Body of pancreas (tissue), 4 donors: ENCODE measurements around the gene SLC5A10.

Experiments
- CTCF ChIP-seq, 7 experiments: fragments of 450-650 bp in 4 of 7; fragments of 200-600 bp in 3 of 7; sonication (generic) in 3 of 7; IDR thresholded peaks; one replicate each; pipeline ENCODE4 v1.5.1; 2016 to 2019; ENCODE audit warnings: antibody characterized with exemption in 7 of 7
- POLR2A ChIP-seq, 3 donors: fragments of 450-650 bp; IDR thresholded peaks; one replicate each; pipeline ENCODE4 v1.6.1; 2016; ENCODE audit warnings: antibody characterized with exemption in 3 of 3, mild to moderate bottlenecking in 2 of 3

GRCh38 chr17:19003543-19004420 lies 51.8 kb downstream of the SLC5A10 start:
- TF ChIP-seq POLR2A (IDR thresholded peaks at IDR 0.05) (peak in 1 of 3 donors; percentile 31), CTCF (IDR thresholded peaks at IDR 0.05) (no peak)
